ENCODE data around the gene SPOCK1. TPM values are rescaled to one million over a fixed set of nuclear protein-coding genes. Genes with fewer than 3 reads are reported as not detected.

SPOCK1 gene
- total RNA-seq, 2 experiments from 2014 or later = not detected

- Mint-ChIP-seq H3K9me3 (no peaks in the 10 kb centered on the region), H3K27me3 (peaks cover 1% of the 10 kb centered on the region), H3K4me3 (no peak overlapping the region), H3K4me1 (ENCODE audit: low read depth) (no peaks in the 10 kb centered on the region), H3K27ac (no peak overlapping the region), H3K36me3 (ENCODE audit: low read depth) (no peaks in the 10 kb centered on the region)
- no peak for TF ChIP-seq CTCF (IDR thresholded peaks at IDR 0.05)
- DNase-seq (no peak), ATAC-seq (no peak)
- intact Hi-C loops (cut with micrococcal nuclease) = no loop called here
- POLR2A ChIA-PET = interaction anchor here (0.6 kb wide), 1 partner anchor 538 kb away, joined by 3 read pairs; no protein-coding TSS in a partner anchor
- CTCF ChIA-PET = no interaction called here
Observed at GRCh38 chr5:137146402-137146890, 352.7 kb downstream of the SPOCK1 start.

GRCh38 chr5:137145721-137146120 is 353.4 kb downstream of the SPOCK1 start:
- H3K36me3 Mint-ChIP-seq (ENCODE audit: low read depth) = no peaks in the 10 kb centered on the region
- no peaks in the 10 kb centered on the region for H3K9me3 Mint-ChIP-seq
- peaks cover 1% of the 10 kb centered on the region for H3K27me3 Mint-ChIP-seq
- H3K4me1 Mint-ChIP-seq (ENCODE audit: low read depth) = no peaks in the 10 kb centered on the region
- no peak overlapping the region for H3K27ac Mint-ChIP-seq
- no peak overlapping the region for H3K4me3 Mint-ChIP-seq
- ATAC-seq (no peak), DNase-seq (no peak)
- POLR2A ChIA-PET = interaction anchor here (0.6 kb wide), 1 partner anchor 537 kb away, joined by 3 read pairs; no protein-coding TSS in a partner anchor
- CTCF ChIA-PET = no interaction called here
- TF ChIP-seq CTCF (IDR thresholded peaks at IDR 0.05) = no peak
- intact Hi-C loops (cut with micrococcal nuclease) = no loop called here

- no peak for ATAC-seq
- H3K4me1 Mint-ChIP-seq (ENCODE audit: low read depth) = no peaks in the 10 kb centered on the region
- CTCF ChIA-PET = no interaction called here
- no peak for TF ChIP-seq CTCF (IDR thresholded peaks at IDR 0.05)
- no peak overlapping the region for H3K4me3 Mint-ChIP-seq
- H3K27ac Mint-ChIP-seq = no peak overlapping the region
- H3K36me3 Mint-ChIP-seq (ENCODE audit: low read depth) = no peaks in the 10 kb centered on the region
- H3K9me3 Mint-ChIP-seq = no peaks in the 10 kb centered on the region
- POLR2A ChIA-PET = no interaction called here
- intact Hi-C loops (cut with micrococcal nuclease) = no loop called here
- DNase-seq = no peak
- H3K27me3 Mint-ChIP-seq = peaks cover 1% of the 10 kb centered on the region
Observed at GRCh38 chr5:137144656-137145055, 354.5 kb downstream of the SPOCK1 start.

GRCh38 chr5:137142764-137143605 is 356.1 kb downstream of the SPOCK1 start:
- CTCF ChIA-PET = interaction anchor here (0.7 kb wide), 1 partner anchor 15 kb away, joined by 3 read pairs; no protein-coding TSS in a partner anchor
- Mint-ChIP-seq H3K9me3 (no peaks in the 10 kb centered on the region), H3K27me3 (peaks cover 1% of the 10 kb centered on the region), H3K4me3 (no peak overlapping the region), H3K4me1 (ENCODE audit: low read depth) (no peaks in the 10 kb centered on the region), H3K27ac (no peak overlapping the region), H3K36me3 (ENCODE audit: low read depth) (no peaks in the 10 kb centered on the region)
- ATAC-seq (no peak), DNase-seq (no peak)
- POLR2A ChIA-PET = no interaction called here
- no peak for TF ChIP-seq CTCF (IDR thresholded peaks at IDR 0.05)
- intact Hi-C loops (cut with micrococcal nuclease) = no loop called here

GRCh38 chr5:137142346-137142745 is 356.8 kb downstream of the SPOCK1 start:
- H3K27ac Mint-ChIP-seq = no peak overlapping the region
- no peak for ATAC-seq
- CTCF ChIA-PET = interaction anchor here (0.7 kb wide), 1 partner anchor 14 kb away, joined by 3 read pairs; no protein-coding TSS in a partner anchor
- no peak overlapping the region for H3K4me3 Mint-ChIP-seq
- no peaks in the 10 kb centered on the region for H3K4me1 Mint-ChIP-seq (ENCODE audit: low read depth)
- H3K27me3 Mint-ChIP-seq = peaks cover 1% of the 10 kb centered on the region
- no peaks in the 10 kb centered on the region for H3K36me3 Mint-ChIP-seq (ENCODE audit: low read depth)
- POLR2A ChIA-PET = no interaction called here
- DNase-seq = no peak
- no peaks in the 10 kb centered on the region for H3K9me3 Mint-ChIP-seq
- intact Hi-C loops (cut with micrococcal nuclease) = no loop called here
- TF ChIP-seq CTCF (IDR thresholded peaks at IDR 0.05) = no peak
